NCI-H69 (cell line): Measurements from ENCODE around the gene ELOVL5.
"Not testable (repeated sequence)": the region's sequence is repeated elsewhere in the genome, so short reads cannot be mapped to it uniquely, and the experiment has no call there.

Source experiments
- DNase-seq: peaks from one replicate; lab custom pipeline; 2025; lab: John Stamatoyannopoulos, UW

Gene ELOVL5

DNA sequence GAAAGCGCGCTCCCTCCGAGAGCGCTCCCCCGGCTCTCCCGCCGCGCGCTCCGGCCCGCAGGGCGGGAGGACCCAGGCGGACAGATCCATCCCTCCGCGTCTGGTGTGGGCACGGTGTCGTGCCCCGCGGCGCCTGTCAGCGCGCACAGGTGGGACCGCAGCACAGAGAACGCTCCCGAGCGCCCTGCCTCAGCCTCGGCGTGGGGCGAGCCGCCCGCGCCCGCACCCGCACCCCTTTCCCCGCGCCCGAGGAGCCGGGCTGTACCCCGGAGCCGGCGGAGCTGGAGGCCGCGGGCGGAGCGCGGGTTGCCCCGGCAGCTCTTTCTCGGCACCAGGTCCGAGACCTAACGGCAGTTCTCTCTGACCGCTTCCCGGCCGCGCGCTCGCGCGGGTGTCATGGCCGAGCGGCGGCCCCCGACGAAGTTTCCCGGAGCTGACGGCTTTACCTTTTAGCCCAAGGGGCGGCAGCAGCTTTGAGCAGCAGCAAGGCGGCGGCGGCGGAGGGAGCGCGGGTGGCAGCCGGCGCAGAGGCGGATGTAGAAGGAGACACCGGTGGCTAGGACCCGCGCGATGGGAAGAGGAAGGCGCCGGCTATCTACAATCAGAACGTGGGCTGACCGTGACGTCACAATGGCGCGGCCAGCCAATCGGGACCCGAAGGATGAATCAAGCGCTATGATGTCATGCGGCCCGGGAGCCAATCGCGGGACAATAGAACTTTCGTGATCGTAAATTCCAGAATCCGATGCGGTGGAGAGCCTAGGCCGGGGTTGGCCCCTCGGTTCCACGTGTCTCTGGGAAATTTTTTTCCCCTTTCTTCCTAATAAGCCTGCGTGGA lies at the start of gene ELOVL5:
ELOVL5 (minus strand) TSS at position 580 of the 838 bp plus-strand sequence. CDS start 53,251 bp downstream, outside the sequence.
- peak; percentile 99 for DNase-seq

DNA sequence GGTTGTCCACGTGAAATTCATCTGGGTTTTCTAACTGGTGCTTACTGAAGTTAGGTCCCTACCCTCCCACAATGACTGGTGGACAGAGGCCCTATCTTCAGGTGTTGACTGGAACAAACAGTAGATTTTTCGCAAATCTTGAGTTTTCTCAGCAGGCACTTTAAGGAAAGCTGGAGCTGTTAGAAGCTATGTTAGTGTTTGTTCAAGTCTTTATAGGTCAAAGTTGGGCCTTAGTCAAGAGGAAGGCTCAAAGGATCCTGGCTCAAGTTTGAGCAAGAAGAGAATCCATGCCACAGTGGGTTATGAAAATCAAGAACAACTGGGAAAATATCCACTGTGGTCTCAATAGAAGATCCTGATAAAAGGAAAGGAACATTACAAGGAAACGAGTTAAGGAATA lies 48.5 kb upstream of the ELOVL5 start:
- DNase-seq, result no peak

GRCh38 chr6:53395986-53396385 lies 47.2 kb upstream of the ELOVL5 start:
- no peak for DNase-seq

- DNase-seq, result no peak
Measured at GRCh38 chr6:53394704-53395103, 46.0 kb upstream of the ELOVL5 start.

- DNase-seq, result no peak
Measured at GRCh38 chr6:53391170-53391569, 42.4 kb upstream of the ELOVL5 start.

GRCh38 chr6:53390010-53390409 lies 41.3 kb upstream of the ELOVL5 start:
- no peak for DNase-seq

GRCh38 chr6:53388615-53389014 lies 39.9 kb upstream of the ELOVL5 start:
- DNase-seq, result not testable (repeated sequence)

DNA sequence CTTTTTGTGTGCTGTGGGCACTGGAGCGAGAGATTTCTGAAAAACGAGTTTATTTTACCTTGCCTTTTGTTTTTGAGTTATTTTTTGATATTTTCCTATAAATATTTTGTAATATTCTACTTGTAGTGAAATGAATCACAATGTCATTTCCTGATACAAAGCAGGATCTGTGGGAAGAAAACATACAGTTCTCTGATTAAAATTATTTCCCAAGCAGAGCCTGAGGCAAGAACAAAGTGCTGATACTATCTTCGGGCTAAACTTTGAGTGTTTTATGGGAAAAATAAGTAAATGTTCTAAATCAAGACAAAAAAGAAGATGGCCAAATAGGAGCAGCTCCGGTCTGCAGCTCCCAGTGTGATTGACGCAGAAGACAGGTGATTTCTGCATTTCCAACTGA lies 33.7 kb upstream of the ELOVL5 start:
- no peak for DNase-seq

DNA sequence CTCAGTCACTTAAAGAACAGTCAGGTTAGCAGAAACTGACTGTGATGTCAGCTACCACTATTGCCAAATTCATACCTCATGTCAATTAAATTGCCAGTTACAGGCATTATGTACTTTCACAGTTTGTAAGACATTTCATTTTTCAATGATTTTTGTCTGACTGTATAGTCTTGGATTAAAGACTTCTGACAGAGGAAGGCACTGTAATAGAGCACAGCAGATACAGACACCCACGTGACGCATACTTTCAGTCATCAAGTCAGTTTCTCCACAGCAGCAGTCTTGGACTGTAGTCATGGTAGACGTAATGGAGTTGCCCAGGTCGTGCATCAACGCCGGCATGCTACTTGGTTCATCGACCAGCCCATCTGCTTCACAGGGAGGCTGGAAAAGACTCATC lies 29.5 kb upstream of the ELOVL5 start:
- no peak for DNase-seq

DNA sequence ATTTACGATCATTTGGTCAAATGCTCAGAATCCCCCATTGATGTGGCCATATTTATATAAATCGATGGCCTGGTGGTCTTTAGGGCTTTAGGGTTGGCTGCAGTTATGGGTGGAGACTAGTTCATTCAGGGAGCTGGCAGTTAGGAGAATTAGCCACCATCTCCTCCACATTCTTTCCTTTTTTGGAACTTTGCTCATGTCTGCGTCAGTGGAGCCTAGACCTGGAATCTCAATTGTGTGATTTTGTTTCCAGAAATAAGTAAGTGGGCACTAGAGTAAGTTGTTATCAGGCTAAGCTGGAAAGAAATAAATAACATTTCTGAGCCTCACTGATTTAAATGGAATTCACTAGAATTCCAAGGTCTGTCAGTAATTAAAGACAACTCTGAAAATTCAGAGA lies 29.0 kb upstream of the ELOVL5 start:
- no peak for DNase-seq

GRCh38 chr6:53377289-53377688 lies 28.5 kb upstream of the ELOVL5 start:
- no peak for DNase-seq

- no peak for DNase-seq
Measured at GRCh38 chr6:53376661-53377226, 28.0 kb upstream of the ELOVL5 start.

DNA sequence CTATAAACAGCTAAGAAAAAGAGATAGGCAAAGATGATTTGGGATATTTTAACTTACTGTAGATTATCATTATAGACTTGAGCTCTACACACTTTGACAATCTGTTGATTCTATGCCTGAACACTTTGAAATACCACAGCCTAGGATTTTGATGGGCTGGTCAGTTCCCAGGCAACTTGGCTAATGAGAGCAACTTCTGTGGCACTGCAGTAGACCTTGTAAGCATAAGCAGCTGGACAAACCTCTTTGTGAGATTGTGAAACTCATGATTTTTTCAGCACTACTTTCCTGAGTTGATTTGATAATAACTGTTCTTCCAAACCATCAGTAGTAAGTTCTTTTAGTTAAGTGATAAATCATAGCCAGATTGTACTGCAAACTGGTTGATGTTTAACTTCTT lies 27.1 kb upstream of the ELOVL5 start:
- no peak for DNase-seq

GRCh38 chr6:53373638-53374037 lies 24.9 kb upstream of the ELOVL5 start:
- no peak for DNase-seq

GRCh38 chr6:53369876-53370515 lies 21.2 kb upstream of the ELOVL5 start:
- DNase-seq, result no peak

DNA sequence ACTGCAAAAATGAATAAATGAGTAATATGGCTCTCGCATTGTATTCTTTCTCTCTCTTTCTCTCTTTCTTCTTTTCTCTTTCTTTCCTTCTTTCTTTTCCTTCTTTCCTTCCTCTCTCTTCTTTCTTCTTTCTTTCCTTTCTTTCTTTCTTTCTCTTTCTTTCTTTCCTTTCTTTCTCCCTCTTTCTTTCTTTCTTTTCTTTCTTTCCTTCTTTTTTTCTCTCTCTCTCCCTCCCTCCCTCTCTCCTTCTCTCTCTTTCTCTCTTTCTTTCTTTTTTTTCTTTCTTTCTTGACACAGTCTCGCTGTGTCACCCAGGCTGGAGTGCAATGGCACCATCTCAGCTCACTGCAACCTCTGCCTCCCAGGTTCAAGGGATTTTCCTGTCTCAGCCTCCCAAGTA lies 20.3 kb upstream of the ELOVL5 start:
- DNase-seq, result no peak

GRCh38 chr6:53366128-53366641 lies 17.4 kb upstream of the ELOVL5 start:
- DNase-seq, result no peak

DNA sequence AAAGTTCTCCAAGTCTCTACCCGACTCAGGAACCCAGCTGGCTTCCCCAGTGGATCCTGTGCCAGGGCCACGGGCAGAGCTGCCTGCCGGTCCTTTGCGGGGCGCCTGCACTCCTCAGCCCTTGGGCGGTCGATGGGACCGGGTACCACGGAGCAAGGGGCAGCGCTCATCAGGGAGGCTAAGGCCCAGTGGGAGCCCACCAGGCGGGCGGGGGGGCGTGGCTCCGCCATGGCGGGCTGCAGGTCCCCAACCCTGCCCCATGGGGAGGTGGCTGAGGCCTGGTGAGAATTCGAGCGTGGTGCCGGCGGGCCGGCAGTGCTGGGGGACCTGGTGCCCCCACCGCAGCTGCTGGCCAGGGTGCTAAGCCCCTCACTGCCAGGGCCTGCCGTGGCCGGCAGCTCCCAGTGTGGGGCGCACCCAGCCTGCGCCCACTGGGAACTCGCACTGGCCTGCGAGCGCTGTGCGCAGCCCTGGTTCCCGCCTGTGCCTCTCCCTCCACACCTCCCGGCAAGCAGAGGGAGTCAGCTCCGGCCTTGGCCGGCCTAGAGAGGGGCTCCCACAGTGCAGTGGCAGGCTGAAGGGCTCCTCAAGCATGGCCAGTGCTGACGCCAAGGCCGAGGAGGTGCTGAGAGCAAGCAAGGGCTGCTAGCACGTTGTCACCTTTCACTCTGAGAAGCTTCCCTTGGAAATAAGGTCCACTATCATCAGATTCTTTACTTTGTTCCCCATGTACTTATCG lies 14.8 kb upstream of the ELOVL5 start:
- DNase-seq, result no peak

DNA sequence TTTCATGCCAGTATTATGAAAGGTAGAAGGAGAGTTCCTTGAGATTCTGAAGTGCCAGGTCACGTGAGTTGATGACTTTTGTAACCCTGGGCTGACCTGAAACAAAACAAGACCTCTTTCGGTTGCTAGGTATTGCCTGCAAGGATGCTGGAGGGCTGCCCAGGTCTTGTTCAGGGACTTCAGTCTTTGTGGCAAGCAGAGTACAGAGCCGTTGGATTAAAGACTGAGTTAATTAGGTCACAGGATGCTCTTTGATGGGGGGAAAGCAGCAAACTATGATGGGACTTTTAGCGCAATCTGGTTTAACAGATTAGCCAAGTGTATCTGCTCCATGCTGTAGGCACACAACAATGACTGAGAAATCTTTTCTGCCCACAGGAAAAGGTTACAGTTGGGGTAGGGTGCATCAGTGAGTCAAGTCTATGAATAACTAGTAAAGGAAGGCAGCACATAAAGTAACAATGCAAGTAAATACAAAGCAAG lies 12.8 kb upstream of the ELOVL5 start:
- DNase-seq, result no peak

- DNase-seq, result peak; percentile 26
Measured at GRCh38 chr6:53360093-53360912, 11.6 kb upstream of the ELOVL5 start.

DNA sequence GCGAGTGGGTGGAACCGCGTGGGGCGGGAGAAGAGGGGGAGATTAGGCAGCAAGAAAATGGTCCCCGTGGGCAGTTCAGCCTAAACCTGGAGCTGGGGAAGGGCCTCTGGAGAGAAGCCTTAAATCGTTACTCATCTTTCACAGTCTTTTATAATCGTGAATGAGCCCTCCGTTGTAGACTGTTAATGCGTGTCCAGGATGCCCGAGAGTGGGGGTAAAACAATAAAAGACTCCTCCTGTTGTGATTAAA lies 11.0 kb upstream of the ELOVL5 start:
- no peak for DNase-seq
